DMS153 treated with DMSO at 0.1 percent for 48 hours (cell line): ENCODE data around the gene SMC6.

Experiments used
- DNase-seq: peaks from one replicate; lab custom pipeline; 2025; ENCODE audit not compliant: unreplicated experiment; lab: John Stamatoyannopoulos, UW

SMC6 gene

DNA sequence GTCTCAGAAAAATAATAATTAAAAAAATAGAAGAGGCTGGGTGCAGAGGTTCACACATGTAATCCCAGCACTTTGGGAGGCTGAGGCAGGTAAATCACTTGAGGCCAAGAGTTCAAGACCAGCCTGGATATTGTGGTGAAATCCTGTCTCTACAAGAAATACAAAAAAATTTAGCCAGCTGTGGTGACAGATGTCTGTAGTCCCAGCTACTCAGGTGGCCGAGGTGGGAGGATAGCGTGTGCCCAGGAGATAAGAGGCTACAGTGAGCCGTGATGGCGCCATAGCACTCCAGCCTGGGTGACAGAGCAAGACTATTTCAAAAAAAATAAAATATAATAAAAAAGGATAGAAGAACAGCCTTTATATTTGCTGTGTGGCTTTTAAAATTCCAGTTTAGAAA is 35.9 kb downstream of the SMC6 start:
- DNase-seq: no peak

DNA sequence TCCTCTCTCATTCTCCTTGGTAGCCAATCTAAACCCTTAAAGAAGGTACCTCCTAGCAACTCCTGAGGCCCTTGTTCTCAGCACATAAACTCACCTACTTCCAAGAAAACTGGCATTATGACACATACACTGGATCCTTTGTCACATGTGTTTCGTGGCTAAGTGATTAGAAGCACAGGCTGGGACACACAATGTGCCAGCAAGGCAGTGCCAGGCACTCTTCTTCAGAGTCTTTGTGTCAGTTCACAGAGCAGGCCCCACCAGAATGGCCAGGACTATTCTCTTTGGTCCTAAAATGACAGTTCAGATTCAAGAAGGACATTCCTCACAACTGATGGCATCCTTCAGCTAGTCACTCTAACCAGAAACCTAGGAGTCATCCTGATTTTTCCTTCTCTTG is 40.3 kb downstream of the SMC6 start:
- DNase-seq: no peak

DNA sequence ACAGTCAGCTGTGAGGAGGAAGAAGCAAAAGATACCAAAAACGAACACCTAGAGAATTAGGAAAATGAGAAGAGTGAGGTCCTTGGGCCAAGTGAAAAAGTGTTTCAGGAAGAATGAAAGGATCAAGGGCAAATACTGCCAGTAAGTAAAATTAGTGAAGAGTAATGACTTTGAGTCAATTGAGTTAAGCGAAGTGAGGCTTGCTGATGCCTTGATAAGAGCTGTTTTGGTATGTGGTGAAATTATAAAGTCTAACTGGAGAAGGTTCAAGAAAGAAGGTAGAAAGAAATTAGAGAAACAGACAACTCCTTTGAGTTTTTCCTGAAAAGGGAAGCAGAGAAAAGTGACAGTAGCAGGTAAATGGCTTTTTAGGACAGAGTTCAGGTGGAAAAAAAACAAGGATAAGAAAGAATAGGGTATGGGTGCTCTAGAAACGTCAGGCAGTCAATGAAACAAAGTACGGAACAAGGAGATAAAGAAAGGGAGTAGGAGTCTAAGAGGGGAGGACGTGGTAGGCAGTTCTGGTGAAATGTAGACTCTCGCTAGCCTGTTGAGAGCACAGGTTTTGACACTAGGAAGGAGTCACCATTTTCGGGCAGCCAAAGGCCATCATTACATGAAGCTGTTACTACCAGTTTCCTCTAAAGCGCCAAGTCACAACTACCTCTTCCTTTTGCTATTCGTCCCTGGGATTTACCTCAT is 42.9 kb downstream of the SMC6 start:
- DNase-seq: no peak

DNA sequence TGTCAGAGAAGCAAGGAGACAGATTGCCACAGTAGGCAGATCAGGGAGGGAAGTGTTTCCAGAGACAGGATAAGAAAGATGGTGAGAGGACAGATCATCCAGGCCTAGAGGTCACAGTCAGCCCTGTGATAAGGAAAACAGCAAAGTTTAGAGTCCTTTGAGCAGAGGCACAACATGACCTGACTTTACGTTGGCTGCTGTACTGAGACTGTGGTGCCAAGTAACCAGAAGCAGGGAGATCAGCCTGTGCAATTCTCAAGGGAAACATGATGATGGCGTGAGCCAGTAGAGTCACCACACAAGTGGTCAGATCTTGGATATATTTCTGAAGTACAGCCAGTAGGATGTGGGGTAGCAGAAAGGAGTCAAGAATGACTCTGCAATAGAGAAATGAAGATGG is 43.7 kb downstream of the SMC6 start:
- DNase-seq: no peak

DNA sequence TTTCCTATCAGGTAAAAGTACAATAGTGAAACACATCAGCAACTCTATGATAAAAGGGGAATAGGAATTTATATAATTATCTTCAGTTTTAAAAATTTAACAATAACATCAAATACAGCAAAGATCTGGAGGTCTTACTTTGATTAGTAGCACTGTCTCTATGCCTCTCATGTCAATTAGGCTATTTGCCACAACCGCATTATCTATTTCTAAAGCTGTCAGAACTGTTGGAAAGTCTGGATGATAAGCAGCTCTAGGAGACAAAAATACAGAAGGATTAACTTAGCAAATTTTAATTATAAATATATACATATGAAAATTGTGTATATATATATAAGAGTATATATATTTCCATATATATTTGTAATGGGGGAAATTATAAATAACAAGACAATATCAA is 45.1 kb downstream of the SMC6 start:
- DNase-seq: no peak

DNA sequence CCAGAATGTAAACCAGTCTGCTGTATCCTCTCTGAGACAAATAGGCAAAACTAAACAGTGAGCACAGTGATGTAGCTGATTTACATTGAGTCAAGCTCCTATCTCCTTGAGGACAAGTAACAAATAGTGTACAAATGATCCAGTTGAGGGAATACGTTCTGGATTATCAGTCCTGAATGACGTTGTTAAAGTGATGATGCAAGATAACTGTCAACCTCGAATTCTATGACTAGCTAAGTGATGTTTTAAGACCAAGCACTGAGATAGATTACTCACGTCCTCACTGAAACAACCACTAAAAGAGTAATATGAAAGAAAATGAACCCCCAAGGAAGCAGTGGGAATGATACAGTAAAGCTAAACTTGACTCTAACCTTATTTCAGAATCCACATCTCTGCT is 46.8 kb downstream of the SMC6 start:
- DNase-seq: no peak

DNA sequence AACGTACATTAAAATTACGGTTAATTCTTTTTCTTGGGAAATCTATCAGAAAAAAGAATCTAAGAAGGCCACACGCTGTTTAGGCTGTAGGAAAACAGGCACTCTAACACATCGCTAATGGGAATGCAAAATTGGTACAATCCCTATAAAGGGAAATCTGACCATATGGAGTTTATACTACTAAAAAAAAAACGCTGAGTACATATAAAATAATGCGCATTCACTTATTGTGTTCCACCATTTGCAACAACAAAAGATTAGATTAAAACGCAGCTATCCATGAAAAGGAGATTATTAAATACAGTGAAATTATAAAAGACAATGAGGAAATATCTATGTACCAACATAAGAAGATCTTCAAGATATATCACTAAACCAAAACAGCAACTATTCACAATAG is 62.8 kb downstream of the SMC6 start:
- DNase-seq: no peak

DNA sequence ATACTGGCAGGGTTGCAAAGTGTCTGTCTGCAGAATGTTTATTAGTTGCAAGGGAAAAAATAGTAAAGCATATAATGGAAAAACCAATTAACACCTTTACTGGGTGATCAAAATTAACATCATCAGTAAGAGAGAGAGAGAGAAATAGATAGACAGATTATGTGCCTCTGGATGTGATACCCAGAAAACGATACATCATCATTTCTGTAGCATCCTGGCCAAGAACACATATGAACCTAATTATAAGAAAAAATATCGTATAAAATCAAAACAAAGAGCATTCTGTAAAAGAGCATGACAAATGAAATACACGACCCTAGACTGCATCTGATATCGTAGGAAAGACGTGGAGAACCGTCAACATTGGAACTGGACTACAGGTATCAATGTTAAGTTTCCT is 64.6 kb downstream of the SMC6 start:
- no peak for DNase-seq

DNA sequence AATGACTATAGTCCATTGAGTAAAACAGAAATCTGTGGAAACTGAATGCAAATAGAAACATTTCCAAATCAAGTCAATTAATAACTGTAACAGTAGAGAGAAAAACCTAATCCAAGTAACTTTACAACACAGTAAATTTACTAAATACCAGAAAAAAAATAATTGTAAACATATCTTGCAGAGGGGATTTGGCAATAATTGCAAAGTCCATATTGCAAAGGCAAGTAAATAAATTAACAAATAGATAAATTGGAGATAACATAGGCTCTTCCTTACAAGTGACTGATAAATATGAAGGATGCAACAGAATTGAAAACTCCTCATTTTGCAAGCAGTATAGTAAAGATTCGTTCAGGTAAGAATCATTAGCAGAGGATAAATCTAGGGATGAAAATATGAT is 65.0 kb downstream of the SMC6 start:
- no peak for DNase-seq

DNA sequence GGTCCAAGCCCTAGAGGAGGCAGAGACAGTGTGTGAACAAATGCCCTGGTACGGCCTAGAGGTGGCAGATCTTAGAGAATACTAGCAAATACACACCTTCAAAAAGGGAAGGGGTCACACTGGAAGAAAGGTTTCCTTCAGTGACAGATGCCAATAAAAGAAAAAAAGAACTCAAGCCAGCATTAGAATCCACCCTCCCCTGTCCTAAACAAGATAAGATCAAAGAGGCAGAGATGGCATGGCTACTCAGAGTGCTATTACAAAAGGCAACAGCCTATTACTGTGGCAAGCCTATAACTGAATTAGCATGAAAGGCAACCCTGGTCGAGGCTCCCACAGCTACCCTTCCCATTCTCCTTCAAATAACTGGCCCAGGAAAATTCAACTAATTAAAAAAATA is 69.6 kb downstream of the SMC6 start:
- no peak for DNase-seq

DNA sequence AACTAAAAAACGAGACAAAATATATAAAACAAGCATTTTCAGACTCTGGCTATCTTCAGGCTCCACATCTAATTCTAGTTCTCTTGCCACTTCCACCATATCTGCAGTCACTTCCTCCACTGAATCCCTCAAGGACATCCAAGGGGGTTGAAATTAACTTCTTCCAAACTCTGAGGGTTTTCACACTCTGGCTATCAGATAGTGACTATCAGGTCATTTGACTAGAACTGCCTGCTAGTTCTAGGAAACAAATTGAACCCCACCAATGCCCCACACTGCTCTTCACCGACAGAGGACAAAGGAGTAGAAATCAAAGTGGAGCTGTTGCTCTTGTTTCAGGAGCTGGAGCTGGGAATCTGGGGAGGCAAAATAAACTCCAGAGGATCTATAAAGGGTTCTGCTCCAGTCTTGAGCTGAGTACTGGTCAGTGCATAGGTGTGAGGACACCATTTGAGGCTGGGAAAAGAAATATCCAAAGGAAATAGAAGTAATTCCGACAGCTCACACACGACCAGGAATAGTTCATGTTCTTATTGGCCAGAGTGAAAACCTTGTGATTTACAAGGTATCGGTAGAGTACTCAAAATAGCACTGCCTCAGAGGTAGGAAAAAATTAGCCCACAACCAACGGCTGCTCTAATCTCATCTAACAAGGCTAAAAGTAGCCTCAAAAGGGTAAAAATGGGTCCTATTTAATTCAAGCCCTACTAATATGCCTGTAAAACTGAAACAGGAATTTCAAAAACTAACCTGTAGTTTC is 71.3 kb downstream of the SMC6 start:
- DNase-seq: no peak

DNA sequence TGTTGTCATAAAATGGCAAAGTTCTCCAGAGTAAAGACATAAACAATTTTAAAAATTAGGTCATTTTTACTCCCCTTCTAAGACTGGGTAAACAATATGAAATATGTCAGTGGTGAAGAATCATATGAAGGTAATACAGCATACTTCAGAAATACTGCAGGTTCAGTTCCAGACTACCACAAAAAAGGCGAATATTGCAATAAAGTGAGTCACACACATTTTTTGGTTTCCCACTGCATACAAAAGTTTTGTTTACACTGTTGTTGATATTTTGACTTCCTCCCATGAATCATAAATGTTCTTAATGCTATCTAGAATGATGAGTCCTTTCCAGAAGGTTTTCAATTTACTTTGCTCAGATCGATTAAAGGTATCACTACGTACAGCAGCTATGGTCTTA is 73.5 kb downstream of the SMC6 start:
- no peak for DNase-seq

DNA sequence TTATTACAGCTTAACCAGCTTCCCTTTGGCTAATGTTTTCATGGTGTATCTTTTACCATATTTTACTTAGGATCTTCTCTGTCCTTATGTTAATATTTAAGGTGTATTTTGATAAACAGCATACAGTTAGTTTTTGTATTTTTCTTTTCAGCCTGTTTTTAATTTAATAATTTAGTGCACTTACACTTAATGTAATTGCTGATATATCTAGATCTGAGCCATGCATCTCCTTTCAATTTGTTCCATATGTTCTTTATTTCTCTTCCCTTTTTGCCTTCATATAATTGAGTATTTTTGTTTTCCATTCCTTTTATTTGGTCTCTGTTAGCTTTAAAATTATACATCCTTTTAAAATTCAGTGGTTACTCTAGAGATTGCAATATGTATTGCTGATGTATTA is 78.8 kb downstream of the SMC6 start:
- DNase-seq: no peak

DNA sequence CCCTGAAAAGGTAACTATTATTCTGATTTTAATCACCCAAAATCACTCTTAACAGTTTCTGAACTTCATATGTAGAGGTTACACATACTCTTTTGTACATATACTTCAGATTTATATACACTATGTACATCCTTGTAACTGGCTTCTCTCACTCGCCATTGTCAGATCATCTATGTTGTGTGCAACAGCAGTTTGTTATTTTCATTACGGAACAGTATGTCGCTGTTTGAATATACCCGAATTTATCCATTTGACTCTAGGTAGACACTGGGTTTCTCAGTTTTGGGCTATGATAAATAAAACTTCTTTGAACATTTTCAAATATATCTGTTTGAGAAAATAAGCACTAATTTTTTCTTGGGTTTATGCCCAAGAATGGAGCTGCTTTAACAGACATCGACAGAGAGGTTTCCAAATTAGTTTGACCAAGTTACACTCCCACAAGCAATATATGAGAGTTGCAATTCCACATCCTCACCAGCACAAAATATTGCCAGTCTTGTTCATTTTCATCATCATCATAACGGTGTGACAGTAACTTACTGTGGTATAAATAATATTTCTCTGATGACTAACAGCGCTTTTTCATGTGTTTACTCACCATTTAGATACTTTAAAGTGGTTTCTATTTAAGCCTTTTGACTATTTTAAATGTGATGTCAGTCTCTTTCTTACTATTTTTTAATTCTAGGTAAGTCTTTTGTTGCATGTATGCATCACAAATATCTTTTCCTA is 80.9 kb downstream of the SMC6 start:
- DNase-seq: no peak

DNA sequence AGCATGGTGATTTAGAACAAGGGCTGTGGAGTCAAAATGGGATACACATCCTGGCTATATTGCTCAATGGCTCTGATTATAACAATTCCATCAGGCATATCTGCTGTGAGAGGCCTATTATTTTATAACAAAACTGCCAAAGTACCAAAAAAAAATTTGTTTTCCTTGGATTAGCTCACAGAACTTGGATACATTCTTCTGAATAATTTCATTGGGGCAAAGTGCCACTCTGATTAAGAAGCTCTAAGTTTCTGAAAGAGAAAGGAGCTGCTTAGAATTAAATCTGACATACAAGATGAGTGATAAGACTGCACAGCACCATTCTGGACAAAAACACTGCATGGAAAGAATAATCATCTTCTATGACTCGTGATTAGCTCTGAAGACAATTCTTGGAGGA is 85.7 kb downstream of the SMC6 start:
- DNase-seq: no peak

DNA sequence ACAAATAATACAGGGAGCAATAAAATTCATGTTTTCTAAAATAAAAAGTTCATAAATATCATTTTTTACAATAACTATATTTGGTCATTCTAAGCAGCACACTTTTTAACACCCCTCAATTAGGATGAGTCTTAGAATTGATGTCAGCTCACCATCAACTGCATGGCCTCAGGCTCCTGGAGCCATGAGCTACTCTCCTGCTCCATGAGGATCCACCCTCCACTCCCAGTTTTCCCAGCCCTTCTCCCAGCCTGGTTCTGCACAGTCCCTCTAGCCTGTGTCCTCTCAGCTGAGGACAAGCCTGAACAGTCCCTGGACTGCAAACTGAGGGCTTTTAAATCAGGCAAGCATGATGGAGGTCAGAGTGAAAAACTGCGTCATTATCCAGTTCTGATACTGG is 89.1 kb downstream of the SMC6 start:
- DNase-seq: no peak

DNA sequence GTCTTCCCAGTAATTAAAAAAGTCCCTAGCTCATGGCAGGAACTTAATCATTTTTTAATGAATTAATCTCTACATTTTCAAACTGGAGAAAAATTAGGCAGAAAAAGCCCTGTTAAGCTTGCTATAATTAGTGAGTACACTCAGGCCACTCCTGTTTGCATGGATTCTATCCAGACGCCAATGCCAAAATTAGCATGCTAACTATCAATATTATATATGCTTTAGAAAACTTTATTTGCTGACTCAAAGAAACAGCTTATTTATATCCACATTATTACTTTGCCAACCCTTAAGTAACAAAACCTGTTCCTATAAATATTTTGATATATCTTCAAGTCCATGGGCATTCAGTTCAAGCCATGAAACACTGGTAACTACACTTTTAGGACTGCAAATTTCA is 90.9 kb downstream of the SMC6 start:
- no peak for DNase-seq

DNA sequence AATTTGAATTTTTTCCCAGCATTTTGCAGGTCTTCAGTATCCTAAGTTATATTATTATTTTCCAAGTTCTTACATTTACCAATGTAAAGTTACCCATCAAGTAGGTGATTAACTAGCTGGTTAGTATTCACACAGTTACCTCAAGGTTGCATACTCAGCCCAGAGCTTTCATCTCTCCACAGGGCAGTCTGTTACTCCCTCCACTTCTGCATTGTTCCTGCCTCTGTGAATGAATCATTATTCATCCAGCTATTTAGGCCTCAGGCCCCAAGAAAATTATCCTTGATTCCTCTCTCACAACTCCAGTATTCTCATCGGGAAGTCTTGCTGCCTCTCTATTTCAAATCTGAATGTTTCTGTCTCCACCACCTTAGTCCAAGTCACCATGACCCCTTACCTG is 92.2 kb downstream of the SMC6 start:
- DNase-seq: no peak

DNA sequence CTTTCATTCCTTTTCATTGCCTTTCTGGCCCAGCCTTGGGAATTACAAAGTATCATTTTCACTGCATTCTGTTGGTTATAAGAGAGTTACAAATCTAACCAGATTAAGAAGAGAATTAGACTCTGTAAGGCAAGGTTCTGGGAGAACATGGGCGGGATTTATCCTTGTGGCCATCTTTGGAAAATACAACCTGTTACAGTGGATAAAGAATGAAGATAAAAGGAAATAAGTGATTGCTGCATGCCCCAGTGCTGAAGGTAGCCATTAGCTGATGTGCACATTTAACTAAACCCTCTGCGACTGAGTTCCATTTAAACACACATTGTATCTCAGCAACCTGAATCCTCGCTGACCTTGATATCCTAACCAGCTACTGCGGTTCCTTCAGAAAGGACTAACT is 93.4 kb downstream of the SMC6 start:
- no peak for DNase-seq

DNA sequence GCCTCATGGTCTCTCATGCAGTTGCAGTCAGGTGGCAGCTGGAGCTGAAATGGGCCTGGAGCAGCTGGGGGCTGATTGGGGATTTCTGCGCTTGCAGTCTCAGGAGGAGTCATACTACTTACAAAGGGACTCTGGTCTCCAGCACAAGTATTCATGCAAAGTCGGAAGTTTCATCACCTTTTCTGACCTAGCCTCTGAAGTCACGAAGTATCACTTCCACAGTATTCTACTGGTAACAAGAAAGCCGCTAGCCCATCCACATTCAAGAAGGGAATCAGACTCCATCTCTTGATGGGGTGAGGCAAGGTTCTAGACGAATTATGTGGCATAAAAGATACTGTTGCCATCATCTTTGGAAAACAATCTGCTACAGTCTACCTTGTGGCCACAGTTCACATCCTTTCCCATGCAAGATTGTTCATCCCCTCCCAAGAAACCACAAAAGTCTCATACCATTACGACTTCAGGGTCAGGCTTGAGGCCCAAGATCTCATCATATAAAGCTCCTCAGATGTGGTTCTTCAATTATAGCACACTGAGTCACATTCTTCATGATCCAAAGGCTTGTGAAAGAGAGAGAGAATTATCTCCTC is 95.3 kb downstream of the SMC6 start:
- DNase-seq: no peak

DNA sequence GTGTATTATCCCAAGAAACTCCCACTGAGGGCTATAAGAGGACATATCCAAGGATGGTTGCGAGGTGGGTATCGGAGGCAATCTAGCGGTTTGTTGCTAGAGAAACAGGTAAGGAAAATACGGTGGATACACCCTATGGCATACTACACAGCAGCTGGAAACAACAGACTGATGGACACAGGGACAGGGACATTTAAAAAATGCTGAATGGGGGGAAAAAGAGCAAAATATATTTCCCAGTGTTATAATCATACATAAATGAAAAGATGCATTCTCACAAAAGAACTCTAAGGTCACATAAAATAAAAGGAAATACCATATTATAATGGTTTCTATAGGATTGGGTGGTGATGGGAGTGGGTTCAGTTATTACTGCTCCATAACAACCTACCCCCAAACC is 95.9 kb downstream of the SMC6 start:
- no peak for DNase-seq
